DOHH2 (cell line): Measurements from ENCODE around the gene LACRT.

Source experiments
- H3F3A ChIP-seq: fragments of 200-600 bp; sonication (generic), shearing (Covaris generic); 2 replicates; pipeline ENCODE4 v1.6.0; 2016; ENCODE audit warnings: antibody characterized with exemption, mild to moderate bottlenecking; ENCODE audit not compliant: control insufficient read depth, insufficient read depth
- H3K27ac ChIP-seq: fragments of 200-600 bp; sonication (generic); 2 replicates; pipeline ENCODE4 v1.5.1; 2014; ENCODE audit warnings: low read depth, mild to moderate bottlenecking, low read length, moderate library complexity
- H3K27me3 ChIP-seq: fragments of 200-600 bp; sonication (generic); 2 replicates; pipeline ENCODE4 v1.6.1; 2014; ENCODE audit warnings: mild to moderate bottlenecking, low read length, mixed read lengths; ENCODE audit not compliant: control insufficient read depth
- H3K36me3 ChIP-seq: fragments of 200-600 bp; sonication (generic); 2 replicates; pipeline ENCODE4 v1.6.1; 2014; ENCODE audit warnings: mild to moderate bottlenecking, low read length, moderate library complexity, mixed read lengths; ENCODE audit not compliant: control insufficient read depth
- H3K4me1 ChIP-seq: fragments of 200-600 bp; sonication (generic); 2 replicates; pipeline ENCODE4 v1.6.1; 2014; ENCODE audit warnings: mild to moderate bottlenecking, low read length, mixed read lengths; ENCODE audit not compliant: control insufficient read depth
- H3K4me2 ChIP-seq: fragments of 200-600 bp; sonication (generic); 2 replicates; pipeline ENCODE4 v1.6.0; 2014; ENCODE audit warnings: mild to moderate bottlenecking, low read length, moderate library complexity
- H3K4me3 ChIP-seq: fragments of 200-600 bp; sonication (generic); 2 replicates; pipeline ENCODE4 v1.5.1; 2014; ENCODE audit warnings: mild to moderate bottlenecking, low read length, mixed read lengths
- H3K79me2 ChIP-seq: fragments of 200-600 bp; sonication (generic); 2 replicates; pipeline ENCODE4 v1.6.1; 2014; ENCODE audit warnings: mild to moderate bottlenecking, low read length, mixed read lengths; ENCODE audit not compliant: control insufficient read depth
- H3K9me2 ChIP-seq: fragments of 200-600 bp; sonication (generic); replicated peaks from 2 replicates; pipeline ENCODE4 v1.6.1; 2014; ENCODE audit warnings: mild to moderate bottlenecking, low read length, mixed read lengths; ENCODE audit not compliant: control insufficient read depth
- H3K9me3 ChIP-seq: fragments of 200-600 bp; sonication (generic); 2 replicates; pipeline ENCODE4 v1.6.1; 2014; ENCODE audit warnings: antibody characterized with exemption, low read length, mixed read lengths; ENCODE audit not compliant: control insufficient read depth, insufficient read depth
- H4K20me1 ChIP-seq: fragments of 200-600 bp; sonication (generic); 2 replicates; pipeline ENCODE4 v1.6.0; 2014; ENCODE audit warnings: low read depth, mild to moderate bottlenecking, antibody characterized with exemption, low read length, moderate library complexity; ENCODE audit not compliant: control insufficient read depth, insufficient read depth
- CTCF ChIP-seq: fragments of 200-600 bp; sonication (generic); IDR thresholded peaks from one replicate; pipeline ENCODE4 v1.5.1; 2014; ENCODE audit warnings: antibody characterized with exemption, mild to moderate bottlenecking, low read depth, low read length; ENCODE audit not compliant: poor library complexity, severe bottlenecking
- EZH2phosphoT487 ChIP-seq: fragments of 200-600 bp; sonication (generic); IDR thresholded peaks from 2 replicates; pipeline ENCODE4 v1.6.1; 2017; ENCODE audit warnings: borderline replicate concordance, mild to moderate bottlenecking, antibody characterized with exemption, low read length, moderate library complexity, mixed read lengths

The LACRT gene, protein sequence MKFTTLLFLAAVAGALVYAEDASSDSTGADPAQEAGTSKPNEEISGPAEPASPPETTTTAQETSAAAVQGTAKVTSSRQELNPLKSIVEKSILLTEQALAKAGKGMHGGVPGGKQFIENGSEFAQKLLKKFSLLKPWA

GRCh38 chr12:54634795-54635194, at the start of gene LACRT:
LACRT (minus strand) TSS chr12:54634895; CDS start chr12:54634841, 54 bp downstream.
- Histone ChIP-seq H3K79me2 (no peaks in the 10 kb centered on the region), H4K20me1 (no peaks in the 10 kb centered on the region), H3K27ac (no peak within 1 kb of the TSS), H3F3A (no peaks in the 10 kb centered on the region), H3K27me3 (no peaks in the 10 kb centered on the region), H3K36me3 (no peaks in the 10 kb centered on the region), H3K4me3 (no peak within 1 kb of the TSS), H3K9me2 (no peaks in the 10 kb centered on the region), H3K9me3 (no peaks in the 10 kb centered on the region), H3K4me2 (no peak within 1 kb of the TSS), H3K4me1 (peaks cover under 1% of the 10 kb centered on the region; the same call in 1 of the 2 replicates)
- TF ChIP-seq EZH2phosphoT487 (no peak), CTCF (no peak)

- H3K9me2 ChIP-seq = no peaks in the 10 kb centered on the region
- H3K79me2 ChIP-seq = no peaks in the 10 kb centered on the region
- no peaks in the 10 kb centered on the region for H3K4me1 ChIP-seq
- H3K4me3 ChIP-seq = no peak overlapping the region
- H4K20me1 ChIP-seq = no peaks in the 10 kb centered on the region
- H3K27me3 ChIP-seq = peaks cover 14% of the 10 kb centered on the region; the same call in 1 of the 2 replicates
- no peaks in the 10 kb centered on the region for H3F3A ChIP-seq
- no peak overlapping the region for H3K27ac ChIP-seq
- H3K9me3 ChIP-seq = no peaks in the 10 kb centered on the region
- H3K36me3 ChIP-seq = no peaks in the 10 kb centered on the region
- no peak overlapping the region for H3K4me2 ChIP-seq
- TF ChIP-seq EZH2phosphoT487 (no peak), CTCF (no peak)
Measured at GRCh38 chr12:54683398-54683797, 48.7 kb upstream of the LACRT start.

DNA sequence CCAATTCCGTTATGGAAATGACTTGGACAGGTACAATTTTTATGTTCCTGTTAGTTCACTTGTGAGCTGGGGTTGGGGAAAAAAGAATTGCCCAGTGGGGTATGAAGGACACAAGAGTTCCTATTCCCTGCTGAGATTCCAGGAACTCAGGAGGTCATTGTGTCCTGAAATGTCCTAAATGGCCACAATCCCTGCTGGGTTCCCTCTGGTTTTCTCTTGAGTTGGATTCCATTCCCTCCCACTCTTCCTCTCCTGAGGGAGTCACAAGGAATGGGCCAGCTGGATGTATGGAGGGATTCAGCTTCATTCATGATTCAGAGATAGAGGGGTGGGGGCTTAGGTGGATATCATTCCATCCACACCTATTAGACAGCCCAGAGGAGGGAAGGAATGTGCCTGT, 48.0 kb upstream of the LACRT start:
- TF ChIP-seq EZH2phosphoT487 (no peak), CTCF (no peak)
- Histone ChIP-seq H3K9me2 (no peaks in the 10 kb centered on the region), H3K4me1 (no peaks in the 10 kb centered on the region), H3K4me3 (no peak overlapping the region), H4K20me1 (no peaks in the 10 kb centered on the region), H3K79me2 (no peaks in the 10 kb centered on the region), H3K27ac (no peak overlapping the region), H3K9me3 (no peaks in the 10 kb centered on the region), H3K27me3 (peaks cover 14% of the 10 kb centered on the region; the same call in 1 of the 2 replicates), H3K36me3 (no peaks in the 10 kb centered on the region), H3F3A (no peaks in the 10 kb centered on the region), H3K4me2 (no peak overlapping the region)
